Testis (tissue), 2 donors: ENCODE results near the gene YDJC.

Experiments used
- POLR2A ChIP-seq: fragments of 450-650 bp; IDR thresholded peaks from one replicate; pipeline ENCODE4 v1.6.1; 2017; ENCODE audit warnings: antibody characterized with exemption, mild to moderate bottlenecking, moderate library complexity
- TF ChIP-seq, protein P1 (sequence below), 3 experiments: fragments of 450-650 bp in 2 of 3; fragments of 200-600 bp in 1 of 3; sonication (generic) in 1 of 3; IDR thresholded peaks; one replicate each; pipeline ENCODE4 v1.5.1; 2016 to 2019; ENCODE audit warnings: antibody characterized with exemption in 3 of 3, mild to moderate bottlenecking in 2 of 3, moderate library complexity in 1 of 3

DNA sequence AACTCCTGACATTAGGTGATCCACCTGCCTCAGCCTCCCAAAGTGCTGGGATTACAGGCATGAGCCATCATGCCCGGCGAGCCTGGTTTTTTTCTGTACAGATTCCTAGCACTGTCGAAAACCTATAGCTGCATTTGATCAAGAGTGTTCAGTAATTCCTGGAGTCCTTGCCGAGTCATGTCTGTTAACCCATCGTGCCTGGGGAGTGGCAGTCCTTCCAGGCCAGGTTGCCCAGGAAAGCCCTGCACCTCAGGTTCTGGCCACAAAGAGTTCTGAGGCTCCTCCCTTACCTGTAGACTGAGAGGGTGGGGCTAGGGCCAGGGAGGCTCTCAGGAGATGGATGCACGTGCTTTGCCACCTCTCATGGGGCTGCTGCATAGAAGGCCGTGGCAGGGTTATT, 17.0 kb downstream of the YDJC start:
- TF ChIP-seq POLR2A, result no peak
- TF ChIP-seq, protein P1, sequence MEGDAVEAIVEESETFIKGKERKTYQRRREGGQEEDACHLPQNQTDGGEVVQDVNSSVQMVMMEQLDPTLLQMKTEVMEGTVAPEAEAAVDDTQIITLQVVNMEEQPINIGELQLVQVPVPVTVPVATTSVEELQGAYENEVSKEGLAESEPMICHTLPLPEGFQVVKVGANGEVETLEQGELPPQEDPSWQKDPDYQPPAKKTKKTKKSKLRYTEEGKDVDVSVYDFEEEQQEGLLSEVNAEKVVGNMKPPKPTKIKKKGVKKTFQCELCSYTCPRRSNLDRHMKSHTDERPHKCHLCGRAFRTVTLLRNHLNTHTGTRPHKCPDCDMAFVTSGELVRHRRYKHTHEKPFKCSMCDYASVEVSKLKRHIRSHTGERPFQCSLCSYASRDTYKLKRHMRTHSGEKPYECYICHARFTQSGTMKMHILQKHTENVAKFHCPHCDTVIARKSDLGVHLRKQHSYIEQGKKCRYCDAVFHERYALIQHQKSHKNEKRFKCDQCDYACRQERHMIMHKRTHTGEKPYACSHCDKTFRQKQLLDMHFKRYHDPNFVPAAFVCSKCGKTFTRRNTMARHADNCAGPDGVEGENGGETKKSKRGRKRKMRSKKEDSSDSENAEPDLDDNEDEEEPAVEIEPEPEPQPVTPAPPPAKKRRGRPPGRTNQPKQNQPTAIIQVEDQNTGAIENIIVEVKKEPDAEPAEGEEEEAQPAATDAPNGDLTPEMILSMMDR (IDR thresholded peaks at IDR 0.05), result no peak
